Stimulated activated CD8-positive, alpha-beta memory T cell treated with anti-CD3 and anti-CD28 coated beads, Interleukin-4, amount 100 ng/mL, for 1 hour (primary cell): ENCODE measurements around the gene SLC16A4.
A peak's percentile ranks its signal among the peaks of the same experiment; 100 is the strongest.
"Not testable (repeated sequence)": the region's sequence is repeated elsewhere in the genome, so short reads cannot be mapped to it uniquely, and the experiment has no call there.

Experiments used
- DNase-seq, 2 donors: peaks; one replicate each; pipeline ENCODE4 v3.0.0-alpha.2; 2020; ENCODE audit warnings: low read depth in 2 of 2, low spot score in 1 of 2

SLC16A4 gene

GRCh38 chr1:110390692-110391245 is at the start of gene SLC16A4:
Gene SLC16A4 (minus strand): TSS chr1:110391026. CDS start chr1:110389323, 1,703 bp downstream.
- DNase-seq: no peak

DNA sequence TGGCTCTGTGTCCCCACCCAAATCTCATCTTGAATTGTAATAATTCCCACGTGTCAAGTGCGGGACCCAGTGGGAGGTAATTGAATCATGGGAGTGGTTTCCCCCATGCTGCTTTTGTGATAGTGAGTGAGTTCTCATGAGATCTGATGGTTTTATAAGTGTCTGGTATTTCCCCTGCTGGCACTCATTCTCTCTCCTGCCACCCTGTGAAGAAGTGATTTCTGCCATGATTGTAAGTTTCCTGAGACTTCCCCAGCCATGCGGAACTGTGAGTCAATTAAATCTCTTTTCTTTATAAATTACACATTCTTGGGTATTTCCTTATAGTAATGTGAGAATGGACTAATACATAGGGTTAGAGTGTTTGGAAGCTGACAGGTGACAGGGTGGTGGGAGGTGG is 49.0 kb upstream of the SLC16A4 start:
- not testable (repeated sequence) for DNase-seq

GRCh38 chr1:110438893-110439292 is 48.1 kb upstream of the SLC16A4 start:
- no peak for DNase-seq

DNA sequence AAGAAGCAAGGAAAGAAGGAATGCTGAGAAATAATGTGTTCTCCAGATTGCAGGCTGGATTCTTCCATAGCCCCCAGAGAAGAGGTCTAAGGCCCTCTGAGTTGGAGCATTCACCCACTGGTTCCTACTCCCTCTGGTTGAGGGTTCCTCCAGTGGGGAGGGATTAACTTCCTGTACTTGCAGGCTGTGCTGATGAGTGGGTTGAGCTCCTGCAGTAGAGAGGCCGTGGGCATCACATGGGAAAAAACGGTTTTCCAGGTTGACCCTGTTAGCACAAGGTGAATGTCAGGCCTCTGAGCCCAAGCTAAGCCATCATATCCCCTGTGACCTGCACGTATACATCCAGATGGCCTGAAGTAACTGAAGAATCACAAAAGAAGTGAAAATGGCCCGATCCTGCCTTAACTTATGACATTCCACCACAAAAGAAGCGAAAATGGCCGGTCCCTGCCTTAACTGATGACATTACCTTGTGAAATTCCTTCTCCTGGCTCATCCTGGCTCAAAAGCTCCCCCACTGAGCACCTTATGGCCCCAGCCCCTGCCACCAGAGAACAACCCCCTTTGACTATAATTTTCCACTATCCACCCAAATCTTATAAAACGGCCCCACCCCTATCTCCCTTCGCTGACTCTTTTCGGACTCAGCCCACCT is 46.9 kb upstream of the SLC16A4 start:
- DNase-seq: not testable (repeated sequence)

GRCh38 chr1:110436635-110437034 is 45.8 kb upstream of the SLC16A4 start:
- DNase-seq: no peak

DNA sequence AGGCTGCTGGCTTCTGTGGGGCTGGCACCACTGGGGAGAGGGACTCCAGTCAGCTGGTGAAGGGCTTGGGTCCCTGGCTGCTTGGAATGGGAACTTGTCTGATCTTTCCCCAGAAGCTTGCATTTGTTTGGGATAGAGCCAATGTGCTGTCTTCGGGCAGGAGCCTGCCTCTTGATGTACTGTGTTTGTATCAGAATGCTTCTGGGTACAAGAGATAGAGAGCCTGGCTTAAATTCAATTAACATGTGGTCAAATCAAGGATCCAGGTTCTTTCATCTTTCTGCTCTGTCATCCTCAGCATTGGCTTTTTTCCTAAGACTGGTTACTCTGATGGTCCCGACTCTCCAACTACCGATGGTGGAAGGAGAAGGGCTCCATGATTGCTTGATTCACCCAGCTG is 44.1 kb upstream of the SLC16A4 start:
- DNase-seq: no peak

- DNase-seq: no peak
Observed at GRCh38 chr1:110433803-110434202, 43.0 kb upstream of the SLC16A4 start.

- no peak for DNase-seq
Observed at GRCh38 chr1:110433213-110433612, 42.4 kb upstream of the SLC16A4 start.

- no peak for DNase-seq
Observed at GRCh38 chr1:110430901-110431300, 40.1 kb upstream of the SLC16A4 start.

GRCh38 chr1:110430366-110430765 is 39.5 kb upstream of the SLC16A4 start:
- DNase-seq: no peak

DNA sequence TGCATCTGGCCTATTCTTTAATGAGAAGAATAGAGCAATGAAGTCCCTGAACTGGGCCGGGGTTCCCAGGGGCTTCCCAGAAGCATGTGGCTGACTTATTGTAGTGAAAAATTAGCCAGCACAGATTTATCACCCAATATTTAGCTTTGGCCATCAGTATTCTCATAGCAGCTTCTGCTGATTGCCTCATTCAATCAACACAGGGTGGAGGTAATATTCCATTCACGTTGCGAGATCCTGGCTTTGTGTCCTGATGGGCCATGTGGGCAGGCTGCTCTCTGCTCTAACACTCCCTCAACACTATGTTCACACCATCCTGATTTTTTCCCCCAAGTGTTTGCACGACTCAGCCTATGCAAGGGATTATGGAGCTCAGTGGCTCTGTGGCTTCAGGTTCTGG is 38.1 kb upstream of the SLC16A4 start:
- DNase-seq: no peak

- no peak for DNase-seq
Observed at GRCh38 chr1:110426854-110427253, 36.0 kb upstream of the SLC16A4 start.

GRCh38 chr1:110425612-110426152 is 34.9 kb upstream of the SLC16A4 start:
- DNase-seq: no peak

GRCh38 chr1:110424699-110425611 is 34.1 kb upstream of the SLC16A4 start:
- DNase-seq: no peak

DNA sequence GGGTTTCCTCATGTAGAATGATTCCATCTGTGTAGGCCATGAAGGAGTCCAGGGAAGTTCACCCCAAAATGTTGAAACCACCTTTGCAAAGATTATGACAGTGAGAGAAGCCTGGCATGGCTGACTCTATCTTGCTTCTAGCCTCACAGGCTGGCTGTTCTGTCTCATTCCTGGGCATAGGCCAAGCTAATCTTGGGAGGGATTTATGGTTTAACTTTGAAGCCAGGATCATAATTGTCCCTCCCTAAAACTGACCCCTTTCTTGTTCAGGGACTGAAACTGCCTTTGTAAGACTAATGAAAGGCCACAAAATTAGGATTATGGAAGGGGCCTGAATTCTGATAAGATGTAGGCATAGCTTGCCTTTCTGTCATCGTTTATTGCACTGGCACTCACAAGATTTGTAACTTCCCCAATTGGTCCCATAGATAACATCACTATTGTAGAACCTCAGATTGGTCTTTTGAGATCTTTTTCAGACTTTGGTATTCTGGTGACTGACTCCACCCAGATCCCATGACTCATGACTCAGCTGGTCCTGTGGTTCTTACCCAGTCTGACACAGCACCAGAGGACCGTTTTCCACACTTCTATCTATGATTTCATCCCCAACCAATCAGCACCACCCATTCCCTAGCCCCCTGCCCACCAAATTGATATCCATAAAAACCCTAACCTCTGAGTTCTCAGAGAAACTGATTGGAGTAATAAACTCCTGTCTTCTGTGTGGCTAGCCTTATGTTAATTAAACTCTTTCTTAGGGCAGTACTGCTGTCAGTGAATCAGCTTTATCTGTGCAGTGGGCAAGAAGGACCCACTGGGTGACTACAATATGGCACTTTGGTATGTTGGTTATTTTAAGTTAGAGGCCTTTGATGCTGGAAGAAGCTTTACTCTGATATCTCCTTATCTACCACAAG is 30.3 kb upstream of the SLC16A4 start:
- no peak for DNase-seq

DNA sequence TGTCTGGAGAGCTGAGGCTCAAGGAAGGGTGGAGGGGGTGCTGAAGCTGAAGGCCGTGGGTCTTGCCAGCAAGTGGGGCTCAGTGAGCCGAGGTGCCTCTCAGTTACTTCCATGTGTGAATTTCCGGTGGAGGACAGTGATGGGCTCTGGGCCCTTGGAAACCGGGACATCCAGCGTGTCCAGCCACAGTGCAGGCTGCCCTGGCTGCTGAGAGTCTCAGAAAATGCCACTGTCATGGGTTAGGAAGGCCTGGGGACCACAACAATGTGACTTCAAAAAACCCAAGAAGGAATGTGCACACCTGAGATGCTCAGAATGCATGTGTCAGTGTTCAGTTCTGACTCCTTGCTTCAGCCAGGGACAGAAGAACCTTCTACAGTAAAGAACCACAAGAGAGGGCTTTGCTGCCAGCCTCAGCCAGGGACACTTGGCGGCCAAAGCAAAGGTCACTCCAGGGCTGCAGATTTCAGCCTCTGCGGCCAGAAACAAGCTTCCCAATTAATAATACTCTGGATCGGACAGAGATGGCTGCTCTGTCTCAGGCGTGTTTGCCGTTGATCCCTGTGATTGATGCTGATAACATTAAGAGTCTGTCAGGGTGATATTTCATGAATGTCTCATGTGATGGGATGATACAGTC is 29.3 kb upstream of the SLC16A4 start:
- DNase-seq: no peak

GRCh38 chr1:110418729-110419128 is 27.9 kb upstream of the SLC16A4 start:
- no peak for DNase-seq

GRCh38 chr1:110413045-110413444 is 22.2 kb upstream of the SLC16A4 start:
- not testable (repeated sequence) for DNase-seq

- peak; percentile 5 to 35 for DNase-seq
Observed at GRCh38 chr1:110412576-110412975, 21.8 kb upstream of the SLC16A4 start.

GRCh38 chr1:110411173-110411735 is 20.4 kb upstream of the SLC16A4 start:
- DNase-seq: no peak
